SU-DHL-6 (cell line): ENCODE data around the gene STK31.

Experiments used
- EZH2phosphoT487 ChIP-seq: fragments of 200-600 bp; sonication (generic), shearing (Covaris generic); conservative IDR thresholded peaks from 2 replicates; pipeline ENCODE4 v1.6.1; 2018; ENCODE audit warnings: mild to moderate bottlenecking, antibody characterized with exemption, low read length, moderate library complexity, mixed read lengths
- TF ChIP-seq, protein P1 (sequence below): fragments of 200-600 bp; sonication (generic); IDR thresholded peaks from one replicate; pipeline ENCODE4 v1.5.1; 2017; ENCODE audit warnings: antibody characterized with exemption, mild to moderate bottlenecking, low read length, moderate library complexity; ENCODE audit not compliant: insufficient read depth, poor library complexity, severe bottlenecking

GRCh38 chr7:23742051-23742450 is 32.0 kb downstream of the STK31 start:
- TF ChIP-seq, protein P1, sequence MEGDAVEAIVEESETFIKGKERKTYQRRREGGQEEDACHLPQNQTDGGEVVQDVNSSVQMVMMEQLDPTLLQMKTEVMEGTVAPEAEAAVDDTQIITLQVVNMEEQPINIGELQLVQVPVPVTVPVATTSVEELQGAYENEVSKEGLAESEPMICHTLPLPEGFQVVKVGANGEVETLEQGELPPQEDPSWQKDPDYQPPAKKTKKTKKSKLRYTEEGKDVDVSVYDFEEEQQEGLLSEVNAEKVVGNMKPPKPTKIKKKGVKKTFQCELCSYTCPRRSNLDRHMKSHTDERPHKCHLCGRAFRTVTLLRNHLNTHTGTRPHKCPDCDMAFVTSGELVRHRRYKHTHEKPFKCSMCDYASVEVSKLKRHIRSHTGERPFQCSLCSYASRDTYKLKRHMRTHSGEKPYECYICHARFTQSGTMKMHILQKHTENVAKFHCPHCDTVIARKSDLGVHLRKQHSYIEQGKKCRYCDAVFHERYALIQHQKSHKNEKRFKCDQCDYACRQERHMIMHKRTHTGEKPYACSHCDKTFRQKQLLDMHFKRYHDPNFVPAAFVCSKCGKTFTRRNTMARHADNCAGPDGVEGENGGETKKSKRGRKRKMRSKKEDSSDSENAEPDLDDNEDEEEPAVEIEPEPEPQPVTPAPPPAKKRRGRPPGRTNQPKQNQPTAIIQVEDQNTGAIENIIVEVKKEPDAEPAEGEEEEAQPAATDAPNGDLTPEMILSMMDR = no peak
- TF ChIP-seq EZH2phosphoT487 = no peak
